Tibial nerve (tissue), 4 donors: ENCODE results near the gene PMF1. TPM values are rescaled to one million over a fixed set of nuclear protein-coding genes. Genes with fewer than 3 reads are reported as not detected.

Source experiments
- DNase-seq, 2 donors: peaks; one replicate each; pipeline ENCODE4 v3.0.0-alpha.2; 2019; ENCODE audit warnings: low spot score in 2 of 2
- H3K27ac ChIP-seq, 4 donors: fragments of 200-600 bp; sonication (generic) in 3 of 4; one replicate each; pipeline ENCODE4 v1.5.1; 2017 to 2019; ENCODE audit warnings: mild to moderate bottlenecking in 1 of 4
- H3K27me3 ChIP-seq, 2 donors: fragments of 200-600 bp; sonication (generic) in 1 of 2; one replicate each; pipeline versions ENCODE4 v1.5.1 to v1.6.0; 2017 to 2019
- H3K36me3 ChIP-seq, 3 donors: fragments of 200-600 bp; sonication (generic); one replicate each; pipeline ENCODE4 v1.5.1; 2018 to 2019
- H3K4me1 ChIP-seq, 4 donors: fragments of 200-600 bp; sonication (generic) in 3 of 4; one replicate each; pipeline ENCODE4 v1.5.1; 2017 to 2019
- H3K4me3 ChIP-seq, 4 donors: fragments of 200-600 bp; sonication (generic) in 3 of 4; one replicate each; pipeline ENCODE4 v1.5.1; 2017 to 2019; ENCODE audit warnings: mild to moderate bottlenecking in 1 of 4, moderate library complexity in 1 of 4
- H3K9me3 ChIP-seq, 4 donors: fragments of 200-600 bp; sonication (generic) in 3 of 4; one replicate each; pipeline ENCODE4 v1.5.1; 2017 to 2019
- EP300 ChIP-seq, 2 donors: sonication (generic); formaldehyde crosslinking; IDR thresholded peaks; one replicate each; pipeline ENCODE4 v1.6.1; 2017; ENCODE audit warnings: antibody characterized with exemption in 2 of 2, mild to moderate bottlenecking in 1 of 2
- POLR2A ChIP-seq, 2 donors: fragments of 450-650 bp; IDR thresholded peaks; one replicate each; pipeline ENCODE4 v1.6.1; 2017; ENCODE audit warnings: antibody characterized with exemption in 2 of 2, mild to moderate bottlenecking in 2 of 2, moderate library complexity in 2 of 2
- WGBS, 2 donors: methylation state at CpG; one replicate each; pipeline ENCODE4 v1.1.5; 2018; 5-methylcytosine and 5-hydroxymethylcytosine counted together
- total RNA-seq, 4 donors: library from RNA; depleted of rRNA; stranded (reverse); fragments of >200 nt; gene quantifications; one replicate each; pipeline ENCODE4 v1.1.0, GENCODE V29; 2016
- TF ChIP-seq, protein P1 (sequence below), 5 experiments: fragments of 200-600 bp in 3 of 5; fragments of 450-650 bp in 2 of 5; sonication (generic) in 3 of 5; IDR thresholded peaks; one replicate each; pipeline ENCODE4 v1.5.1; 2016 to 2019; ENCODE audit warnings: antibody characterized with exemption in 5 of 5, mild to moderate bottlenecking in 3 of 5, moderate library complexity in 2 of 5

The PMF1 gene
- total RNA-seq, 4 donors from 2014 or later = 41.7 to 67.1 (median 49.1) TPM

DNA sequence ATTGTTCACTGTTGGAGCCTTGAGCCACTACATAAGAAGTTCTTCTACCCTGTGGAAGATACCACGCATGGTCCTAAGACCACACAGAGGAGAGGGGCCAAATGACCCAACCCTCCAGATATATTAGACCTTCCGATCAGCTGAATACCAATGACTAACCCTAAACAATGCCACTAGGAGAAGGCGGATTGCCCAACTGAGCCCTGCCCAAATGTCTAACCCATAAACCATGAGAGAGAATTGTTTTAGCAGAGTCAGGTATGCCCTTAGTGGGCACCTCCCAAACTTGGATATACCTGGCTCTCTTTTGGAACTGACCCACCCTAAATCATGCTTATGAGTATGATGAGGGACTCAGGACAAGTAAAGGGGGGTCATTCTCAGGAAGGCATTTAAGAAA, 57.5 kb downstream of the PMF1 start:
- Histone ChIP-seq H3K27ac (no peak overlapping the region), H3K4me3 (no peak overlapping the region), H3K4me1 (no peaks in the 10 kb centered on the region), H3K36me3 (peaks cover 6 to 100% (median 44%) of the 10 kb centered on the region in 3 donors), H3K27me3 (no peaks in the 10 kb centered on the region), H3K9me3 (no peaks in the 10 kb centered on the region)
- TF ChIP-seq POLR2A (IDR thresholded peaks at IDR 0.05) (no peak), EP300 (IDR thresholded peaks at IDR 0.05) (no peak)
- TF ChIP-seq, protein P1, sequence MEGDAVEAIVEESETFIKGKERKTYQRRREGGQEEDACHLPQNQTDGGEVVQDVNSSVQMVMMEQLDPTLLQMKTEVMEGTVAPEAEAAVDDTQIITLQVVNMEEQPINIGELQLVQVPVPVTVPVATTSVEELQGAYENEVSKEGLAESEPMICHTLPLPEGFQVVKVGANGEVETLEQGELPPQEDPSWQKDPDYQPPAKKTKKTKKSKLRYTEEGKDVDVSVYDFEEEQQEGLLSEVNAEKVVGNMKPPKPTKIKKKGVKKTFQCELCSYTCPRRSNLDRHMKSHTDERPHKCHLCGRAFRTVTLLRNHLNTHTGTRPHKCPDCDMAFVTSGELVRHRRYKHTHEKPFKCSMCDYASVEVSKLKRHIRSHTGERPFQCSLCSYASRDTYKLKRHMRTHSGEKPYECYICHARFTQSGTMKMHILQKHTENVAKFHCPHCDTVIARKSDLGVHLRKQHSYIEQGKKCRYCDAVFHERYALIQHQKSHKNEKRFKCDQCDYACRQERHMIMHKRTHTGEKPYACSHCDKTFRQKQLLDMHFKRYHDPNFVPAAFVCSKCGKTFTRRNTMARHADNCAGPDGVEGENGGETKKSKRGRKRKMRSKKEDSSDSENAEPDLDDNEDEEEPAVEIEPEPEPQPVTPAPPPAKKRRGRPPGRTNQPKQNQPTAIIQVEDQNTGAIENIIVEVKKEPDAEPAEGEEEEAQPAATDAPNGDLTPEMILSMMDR (IDR thresholded peaks at IDR 0.05) = no peak
- no peak for DNase-seq
- 87 to 97% methylated on average over 3 of the region's 3 CpGs for WGBS, 2 donors

DNA sequence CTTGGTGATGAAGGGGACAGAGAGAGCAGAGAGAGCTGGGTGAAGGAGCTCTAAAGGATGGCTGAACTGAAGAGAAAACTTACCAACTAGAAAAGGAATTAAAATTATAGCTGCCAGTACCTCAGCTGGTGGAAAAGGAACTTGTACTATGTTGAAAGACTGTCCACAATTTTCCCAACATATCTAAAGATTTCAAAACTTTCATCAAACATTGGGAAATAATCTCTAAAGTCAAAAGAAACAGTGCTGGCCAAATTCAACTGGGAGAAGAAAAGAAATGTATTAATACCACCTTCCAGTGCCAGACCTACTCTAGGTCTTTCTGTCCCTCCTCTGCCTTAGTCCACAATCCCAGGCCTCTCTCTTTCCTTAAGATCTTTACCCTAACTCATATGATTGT, 63.7 kb downstream of the PMF1 start:
- no peaks in the 10 kb centered on the region for H3K27me3 ChIP-seq
- no peak for DNase-seq
- peaks cover 6 to 77% (median 27%) of the 10 kb centered on the region in 3 donors for H3K36me3 ChIP-seq
- H3K4me1 ChIP-seq = peaks cover 0 to 28% (median 7%) of the 10 kb centered on the region in 4 donors
- no peak overlapping the region for H3K27ac ChIP-seq
- H3K9me3 ChIP-seq = no peaks in the 10 kb centered on the region
- H3K4me3 ChIP-seq = no peak overlapping the region
- TF ChIP-seq EP300 (IDR thresholded peaks at IDR 0.05) = no peak
- TF ChIP-seq, protein P1 (IDR thresholded peaks at IDR 0.05) = no peak
- TF ChIP-seq POLR2A (IDR thresholded peaks at IDR 0.05) = no peak

DNA sequence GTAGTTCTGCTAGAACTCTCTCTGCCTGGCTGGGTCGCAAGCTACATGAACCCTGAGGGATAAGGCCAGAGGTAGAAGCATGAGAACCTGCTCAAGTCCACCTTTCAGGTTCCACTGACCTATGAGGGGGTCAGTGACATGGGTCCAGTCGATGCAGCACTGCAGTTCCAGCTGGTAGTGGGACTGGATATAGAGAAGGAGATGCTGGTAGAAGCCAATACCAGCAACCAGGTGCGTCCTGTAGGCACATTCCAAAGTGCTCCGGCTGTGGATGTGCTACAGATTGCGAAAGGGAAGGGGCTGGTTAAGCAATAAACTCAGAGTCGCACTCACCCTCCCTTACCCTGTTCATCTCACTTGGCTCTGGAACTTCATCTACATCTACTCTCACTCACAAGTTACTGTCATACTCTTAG, 64.2 kb downstream of the PMF1 start:
- no peaks in the 10 kb centered on the region for H3K9me3 ChIP-seq

DNA sequence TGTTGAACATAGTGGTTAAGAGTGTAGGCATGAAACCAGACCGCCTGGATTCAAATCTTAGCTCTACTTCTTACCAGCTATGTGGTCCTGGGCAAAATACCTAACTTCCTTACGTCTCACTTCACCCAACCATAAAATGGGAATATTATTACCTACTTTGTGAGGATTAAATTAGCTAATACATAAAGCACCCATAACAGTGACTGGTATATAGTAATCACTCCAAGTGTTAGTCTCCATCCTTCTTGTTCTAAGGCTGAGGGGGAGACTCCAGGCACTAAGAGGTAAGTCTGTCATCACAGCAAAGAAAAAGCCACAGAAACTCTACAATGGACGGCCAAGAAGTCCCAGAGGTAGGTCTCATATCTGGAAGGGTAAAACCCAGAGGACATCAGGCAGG, 67.0 kb downstream of the PMF1 start:
- TF ChIP-seq EP300 (IDR thresholded peaks at IDR 0.05) (no peak), POLR2A (IDR thresholded peaks at IDR 0.05) (no peak)
- TF ChIP-seq, protein P1 (IDR thresholded peaks at IDR 0.05) = no peak
- H3K9me3 ChIP-seq = no peaks in the 10 kb centered on the region
- H3K4me3 ChIP-seq = no peak overlapping the region
- 87 to 94% methylated on average over 3 of the region's 3 CpGs for WGBS, 2 donors
- H3K36me3 ChIP-seq = peaks cover 0 to 44% (median 12%) of the 10 kb centered on the region in 3 donors
- H3K4me1 ChIP-seq = peaks cover 0 to 47% (median 16%) of the 10 kb centered on the region in 4 donors
- H3K27ac ChIP-seq = no peak overlapping the region
- no peak for DNase-seq
- no peaks in the 10 kb centered on the region for H3K27me3 ChIP-seq

More for the DNA sequence above, 64.2 kb downstream of the PMF1 start:
- no peaks in the 10 kb centered on the region for H3K27me3 ChIP-seq
- 76 to 85% methylated on average over 6 of the region's 6 CpGs for WGBS, 2 donors
- H3K4me3 ChIP-seq = no peak overlapping the region
- H3K36me3 ChIP-seq = peaks cover 6 to 72% (median 23%) of the 10 kb centered on the region in 3 donors
- H3K4me1 ChIP-seq = peaks cover 0 to 32% (median 10%) of the 10 kb centered on the region in 4 donors
- no peak for DNase-seq
- TF ChIP-seq, protein P1 (IDR thresholded peaks at IDR 0.05) = no peak
- no peak for TF ChIP-seq POLR2A (IDR thresholded peaks at IDR 0.05)
- TF ChIP-seq EP300 (IDR thresholded peaks at IDR 0.05) = no peak
- no peak overlapping the region for H3K27ac ChIP-seq

DNA sequence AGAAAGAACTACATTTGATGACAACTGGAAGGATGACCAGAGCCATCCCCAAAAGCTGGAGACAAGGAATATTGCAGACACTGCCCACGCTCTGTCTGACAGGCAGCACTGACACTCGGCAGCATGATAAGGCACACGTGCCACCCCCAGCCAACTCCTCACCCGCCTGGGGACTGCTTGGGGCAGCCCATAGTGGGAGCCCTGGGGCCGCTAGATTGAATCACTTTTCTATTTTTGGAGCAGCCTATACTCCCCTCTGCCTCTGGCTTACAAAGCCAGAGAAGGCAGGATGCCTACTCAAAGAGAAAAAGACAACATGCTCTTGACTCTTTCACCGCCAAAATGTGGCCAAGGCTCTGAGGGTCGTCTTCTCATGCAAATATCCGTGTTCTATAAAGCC, 68.5 kb downstream of the PMF1 start:
- TF ChIP-seq POLR2A (IDR thresholded peaks at IDR 0.05) (no peak), EP300 (IDR thresholded peaks at IDR 0.05) (no peak)
- peak overlapping the region in 3 of 4 donors; percentile 65 to 94 (median 89) for H3K4me3 ChIP-seq
- no peaks in the 10 kb centered on the region for H3K9me3 ChIP-seq
- DNase-seq = no peak
- no peaks in the 10 kb centered on the region for H3K27me3 ChIP-seq
- 16 to 23% methylated on average over 8 of the region's 8 CpGs for WGBS, 2 donors
- peaks cover 0 to 47% (median 16%) of the 10 kb centered on the region in 4 donors for H3K4me1 ChIP-seq
- H3K36me3 ChIP-seq = peaks cover 0 to 39% (median 12%) of the 10 kb centered on the region in 3 donors
- H3K27ac ChIP-seq = peak overlapping the region in 2 of 4 donors; percentile 88 to 92
